Heart left ventricle (tissue), 13 donors: Measurements from ENCODE around the gene PTPRN2.

Source experiments
- CTCF ChIP-seq, 12 donors: fragments of 200-600 bp; sonication (generic) in 4 of 12; IDR thresholded peaks; one replicate each; pipeline versions ENCODE4 v1.5.0 to v1.8.0; 2018 to 2022; ENCODE audit warnings: antibody characterized with exemption in 12 of 12, mild to moderate bottlenecking in 5 of 12
- POLR2A ChIP-seq, 2 donors: fragments of 450-650 bp; IDR thresholded peaks; one replicate each; pipeline ENCODE4 v1.6.1; 2017; ENCODE audit warnings: antibody characterized with exemption in 2 of 2, mild to moderate bottlenecking in 2 of 2, moderate library complexity in 2 of 2
- donor health status: ischemic (EF 13 %, LVEDD 7.1; RV severe dilation, severe dysfunction).
- donor health status: DM: no; HTN: yes; CAD: no.
- donor health status: DM: no; HTN: no; CAD: no.
- donor health status: ischemic (EF 25% LVEDD 6.9; RV normal size, moderate dysfunction).
- donor health status: ischemic (EF 25% LVEDD 5.7; RV mildly dilated, moderate dysfunction).
- donor health status: ischemic (EF 35%, LVEDD 5.7; RV mildly dilated, moderate dysfunction).
- donor health status: nonischemic (EF 11% LVEDD 7.7; RV severe dilation, severe dysfunction).
- donor health status: DM: yes; HTN: yes; CAD: no.
- donor health status: PGD.
- donor health status: ischemic (EF 29% LVEDD 5.4; RV normal size, mild dysfunction).
- donor health status: nonischemic (EF 23%, LVEDD 6.1; RV moderate dilation, normal function).

GRCh38 chr7:157969995-157970394 is 617.6 kb downstream of the PTPRN2 start:
- TF ChIP-seq POLR2A (IDR thresholded peaks at IDR 0.05) (no peak), CTCF (IDR thresholded peaks at IDR 0.05) (no peak)
